HL-60 (cell line): ENCODE measurements around the gene TRIM32.

ENCODE experiments used
- DNase-seq, 2 experiments: peaks; one replicate each; pipeline ENCODE4 v3.0.0-alpha.2; 2010 to 2020; ENCODE audit warnings: low read depth in 1 of 2, low spot score in 1 of 2
- H3K27ac ChIP-seq: fragments of 250-450 bp; sonication (Bioruptor Pico); replicated peaks from 2 replicates; pipeline ENCODE4 v1.5.1; 2020; ENCODE audit warnings: mild to moderate bottlenecking, moderate library complexity
- H3K27me3 ChIP-seq: fragments of 250-450 bp; sonication (Bioruptor Pico); 2 replicates; pipeline ENCODE4 v1.5.1; 2021; ENCODE audit warnings: mild to moderate bottlenecking, moderate library complexity; ENCODE audit not compliant: insufficient read depth, poor library complexity, severe bottlenecking
- H3K4me3 ChIP-seq: replicated peaks from 2 replicates; pipeline ENCODE4 v1.5.1; 2011; ENCODE audit warnings: mild to moderate bottlenecking, control low read depth, low read length; ENCODE audit not compliant: insufficient read depth
- GABPA ChIP-seq: IDR thresholded peaks from 2 replicates; pipeline ENCODE4 v1.6.1; 2012; ENCODE audit warnings: low read depth
- POLR2AphosphoS5 ChIP-seq: IDR thresholded peaks from 2 replicates; pipeline ENCODE4 v1.6.1; 2012; ENCODE audit warnings: low read depth
- REST ChIP-seq: IDR thresholded peaks from 2 replicates; pipeline ENCODE4 v1.6.1; 2012; ENCODE audit warnings: low read depth; ENCODE audit not compliant: insufficient replicate concordance
- SPI1 ChIP-seq: IDR thresholded peaks from 2 replicates; pipeline ENCODE4 v1.6.1; 2012; ENCODE audit warnings: low read depth, mild to moderate bottlenecking, borderline replicate concordance
- TF ChIP-seq, protein P1 (sequence below): IDR thresholded peaks from one replicate; pipeline ENCODE4 v1.5.1; 2011; ENCODE audit warnings: low read length, control low read depth, inconsistent platforms; ENCODE audit not compliant: insufficient read depth

Gene TRIM32

GRCh38 chr9:116741086-116741740, 54.1 kb downstream of the TRIM32 start:
- TF ChIP-seq GABPA (no peak), REST (no peak), POLR2AphosphoS5 (no peak), SPI1 (no peak)
- TF ChIP-seq, protein P1, sequence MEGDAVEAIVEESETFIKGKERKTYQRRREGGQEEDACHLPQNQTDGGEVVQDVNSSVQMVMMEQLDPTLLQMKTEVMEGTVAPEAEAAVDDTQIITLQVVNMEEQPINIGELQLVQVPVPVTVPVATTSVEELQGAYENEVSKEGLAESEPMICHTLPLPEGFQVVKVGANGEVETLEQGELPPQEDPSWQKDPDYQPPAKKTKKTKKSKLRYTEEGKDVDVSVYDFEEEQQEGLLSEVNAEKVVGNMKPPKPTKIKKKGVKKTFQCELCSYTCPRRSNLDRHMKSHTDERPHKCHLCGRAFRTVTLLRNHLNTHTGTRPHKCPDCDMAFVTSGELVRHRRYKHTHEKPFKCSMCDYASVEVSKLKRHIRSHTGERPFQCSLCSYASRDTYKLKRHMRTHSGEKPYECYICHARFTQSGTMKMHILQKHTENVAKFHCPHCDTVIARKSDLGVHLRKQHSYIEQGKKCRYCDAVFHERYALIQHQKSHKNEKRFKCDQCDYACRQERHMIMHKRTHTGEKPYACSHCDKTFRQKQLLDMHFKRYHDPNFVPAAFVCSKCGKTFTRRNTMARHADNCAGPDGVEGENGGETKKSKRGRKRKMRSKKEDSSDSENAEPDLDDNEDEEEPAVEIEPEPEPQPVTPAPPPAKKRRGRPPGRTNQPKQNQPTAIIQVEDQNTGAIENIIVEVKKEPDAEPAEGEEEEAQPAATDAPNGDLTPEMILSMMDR = no peak
- Histone ChIP-seq H3K4me3 (no peak overlapping the region), H3K27ac (no peak overlapping the region), H3K27me3 (no peaks in the 10 kb centered on the region)
- DNase-seq = no peak

DNA sequence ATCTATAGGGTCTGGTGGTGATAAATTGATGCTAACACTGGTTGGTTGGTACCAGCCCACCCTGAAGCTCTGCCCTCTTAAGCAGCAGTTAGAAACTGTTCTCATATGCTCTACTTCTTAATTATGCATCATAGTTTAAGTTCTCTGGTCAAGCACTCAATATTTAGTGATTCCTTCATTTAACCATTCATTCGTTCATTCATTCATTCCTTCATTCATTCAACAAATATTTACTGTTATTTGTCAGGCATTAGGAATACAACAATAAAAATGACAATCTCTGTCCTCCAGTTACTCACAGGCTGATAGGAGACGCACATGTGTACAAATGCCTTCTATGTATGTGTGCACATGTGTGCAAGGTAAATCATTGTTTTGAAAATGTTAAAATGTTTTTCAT, 54.6 kb downstream of the TRIM32 start:
- Histone ChIP-seq H3K4me3 (no peak overlapping the region), H3K27ac (no peak overlapping the region), H3K27me3 (no peaks in the 10 kb centered on the region)
- TF ChIP-seq REST (no peak), SPI1 (no peak), POLR2AphosphoS5 (no peak), GABPA (no peak)
- TF ChIP-seq, protein P1 = no peak
- DNase-seq = no peak

DNA sequence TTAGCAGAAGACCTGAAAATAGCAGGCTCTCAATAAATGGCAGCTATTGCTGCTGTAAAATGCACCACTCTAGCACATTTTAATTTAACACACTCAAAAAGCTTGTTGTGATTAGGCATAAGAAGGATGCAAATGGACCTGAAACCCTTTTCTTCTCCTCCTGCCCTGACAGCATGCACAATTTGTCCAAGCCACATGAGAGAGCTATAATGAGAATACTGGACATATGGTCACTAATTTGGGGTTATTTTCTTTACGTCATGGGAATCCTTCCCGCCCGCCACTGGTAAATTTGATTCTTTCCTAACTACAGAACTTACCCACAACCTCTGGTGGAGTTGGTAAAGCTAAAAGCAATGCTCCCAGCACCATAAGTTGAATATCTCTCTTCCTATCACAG, 62.1 kb downstream of the TRIM32 start:
- H3K27me3 ChIP-seq = no peaks in the 10 kb centered on the region
- DNase-seq = no peak
- TF ChIP-seq GABPA (no peak), REST (no peak), POLR2AphosphoS5 (no peak), SPI1 (no peak)
- TF ChIP-seq, protein P1 = no peak
- H3K27ac ChIP-seq = no peak overlapping the region
- H3K4me3 ChIP-seq = no peak overlapping the region
